GM18511 (cell line): ENCODE data around the gene PLEKHG5.

Experiments used
- ATAC-seq: cut with Tn5 transposase; IDR thresholded peaks from one replicate; pipeline ENCODE4 v1.9.1; 2021; ENCODE audit warnings: mild to moderate bottlenecking, moderate library complexity; ENCODE audit not compliant: unreplicated experiment

Gene PLEKHG5

DNA sequence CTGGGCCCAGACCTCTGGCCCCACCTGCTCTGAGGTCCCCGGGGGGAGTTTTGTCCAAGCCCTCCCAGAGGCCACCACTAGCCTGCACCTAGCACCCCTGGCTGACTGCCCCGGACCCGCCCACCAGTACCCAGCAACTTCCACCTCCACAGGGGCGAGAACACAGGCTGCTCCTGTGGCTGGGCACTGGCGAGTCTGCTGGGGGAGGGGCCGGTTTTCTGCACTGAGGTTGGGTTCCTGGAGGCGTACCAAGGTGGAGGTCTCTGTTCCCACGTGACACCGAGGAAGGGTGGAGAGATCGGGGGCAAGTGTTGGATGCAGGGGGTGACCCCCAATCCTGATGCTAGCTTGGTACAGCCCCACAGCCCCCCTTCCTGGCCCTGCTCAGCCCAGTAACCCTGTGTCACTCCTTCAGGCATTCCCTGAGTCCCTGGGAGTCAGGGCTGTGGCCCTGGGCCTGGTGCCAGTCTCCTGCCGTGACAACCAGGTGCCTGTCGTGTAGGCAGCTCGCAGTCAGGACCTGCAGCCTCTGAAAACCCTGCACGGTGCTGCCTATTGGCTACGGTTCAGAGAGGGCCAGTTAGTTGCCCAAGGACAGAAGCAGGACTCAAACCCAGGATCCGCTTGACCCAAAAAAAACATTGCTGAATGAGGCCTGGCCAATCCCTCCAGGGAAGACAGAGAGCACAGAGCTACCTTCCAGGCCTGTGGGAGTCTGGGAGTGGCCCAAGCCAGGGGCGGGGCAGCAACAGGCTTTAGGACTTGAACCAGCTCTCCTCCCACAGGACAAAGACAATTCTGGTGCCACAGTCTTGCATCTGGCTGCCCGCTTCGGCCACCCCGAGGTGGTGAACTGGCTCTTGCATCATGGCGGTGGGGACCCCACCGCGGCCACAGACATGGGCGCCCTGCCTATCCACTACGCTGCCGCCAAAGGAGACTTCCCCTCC, 63.8 kb downstream of the PLEKHG5 start:
- ATAC-seq = no peak

DNA sequence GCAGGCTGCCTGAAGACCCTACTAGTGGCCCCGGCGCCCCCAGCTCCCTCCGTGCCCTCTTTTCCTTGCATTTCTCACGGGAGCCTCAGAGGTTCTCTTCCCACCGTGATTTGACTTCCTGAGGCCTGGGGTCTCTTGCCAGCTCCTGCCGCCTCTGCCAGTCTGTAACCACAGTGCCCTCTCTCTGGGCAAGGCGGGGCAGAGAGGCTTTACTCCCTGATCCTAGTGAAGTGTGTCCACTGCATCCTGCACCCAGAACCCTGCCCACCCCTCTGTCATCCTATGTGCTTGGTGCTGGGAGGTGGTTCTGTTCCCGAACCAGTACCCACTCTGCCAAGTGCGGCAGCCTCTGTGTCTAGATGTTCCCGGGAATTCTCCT, 64.5 kb downstream of the PLEKHG5 start:
- no peak for ATAC-seq

DNA sequence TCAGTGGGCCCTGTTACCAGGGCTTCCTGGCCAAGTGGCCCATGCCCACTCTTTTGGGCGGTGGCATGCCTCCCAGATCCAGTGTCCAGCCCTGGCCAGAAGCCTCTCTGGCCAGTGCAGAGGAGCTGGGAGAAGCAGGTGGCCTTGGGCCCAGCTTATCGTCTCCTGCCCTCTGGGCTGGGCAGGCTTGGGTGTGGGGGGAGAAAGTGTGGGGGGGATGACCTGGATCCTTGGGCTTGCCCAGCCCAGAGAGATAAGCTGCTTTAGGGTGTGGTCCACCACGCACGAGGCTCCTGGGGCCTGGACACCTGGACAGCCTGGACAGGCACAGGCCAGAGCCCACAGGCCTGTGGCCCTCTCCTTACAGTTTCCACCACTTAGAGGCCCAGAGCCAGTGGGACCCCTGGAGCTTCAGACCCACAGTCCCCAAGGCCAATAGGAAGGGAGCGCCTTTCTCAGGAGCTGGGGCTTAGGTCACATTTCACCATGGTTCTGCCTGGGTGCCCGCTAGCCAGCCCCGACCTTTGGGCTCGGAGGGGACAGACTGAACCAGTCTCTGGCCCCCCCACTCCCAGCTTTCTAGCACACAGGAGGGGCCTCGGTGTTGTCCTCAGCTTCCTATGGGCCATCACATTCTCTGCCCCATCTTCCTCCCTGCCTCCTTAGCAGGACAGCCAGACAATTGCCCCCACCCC, 65.0 kb downstream of the PLEKHG5 start:
- no peak for ATAC-seq

DNA sequence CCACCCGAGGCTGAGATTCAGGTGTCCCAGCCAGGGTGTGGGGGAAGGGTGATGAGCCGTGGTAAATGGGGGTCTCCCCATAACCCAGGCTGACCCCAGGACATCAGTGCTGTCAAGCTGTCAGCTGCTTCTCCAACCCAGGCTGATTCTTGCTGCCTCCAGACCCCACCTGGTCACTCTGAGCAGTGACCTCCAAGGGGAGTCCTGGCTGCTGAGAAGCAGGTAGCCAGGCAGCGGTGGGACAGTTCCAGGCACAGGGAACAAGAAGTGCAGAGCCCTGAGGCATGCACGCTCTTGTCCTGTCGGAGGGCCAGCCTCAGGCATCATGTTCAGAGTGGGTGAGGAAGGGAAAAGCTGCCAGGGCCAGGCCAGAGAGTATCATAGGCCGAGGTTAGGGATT, 65.8 kb downstream of the PLEKHG5 start:
- ATAC-seq = no peak

DNA sequence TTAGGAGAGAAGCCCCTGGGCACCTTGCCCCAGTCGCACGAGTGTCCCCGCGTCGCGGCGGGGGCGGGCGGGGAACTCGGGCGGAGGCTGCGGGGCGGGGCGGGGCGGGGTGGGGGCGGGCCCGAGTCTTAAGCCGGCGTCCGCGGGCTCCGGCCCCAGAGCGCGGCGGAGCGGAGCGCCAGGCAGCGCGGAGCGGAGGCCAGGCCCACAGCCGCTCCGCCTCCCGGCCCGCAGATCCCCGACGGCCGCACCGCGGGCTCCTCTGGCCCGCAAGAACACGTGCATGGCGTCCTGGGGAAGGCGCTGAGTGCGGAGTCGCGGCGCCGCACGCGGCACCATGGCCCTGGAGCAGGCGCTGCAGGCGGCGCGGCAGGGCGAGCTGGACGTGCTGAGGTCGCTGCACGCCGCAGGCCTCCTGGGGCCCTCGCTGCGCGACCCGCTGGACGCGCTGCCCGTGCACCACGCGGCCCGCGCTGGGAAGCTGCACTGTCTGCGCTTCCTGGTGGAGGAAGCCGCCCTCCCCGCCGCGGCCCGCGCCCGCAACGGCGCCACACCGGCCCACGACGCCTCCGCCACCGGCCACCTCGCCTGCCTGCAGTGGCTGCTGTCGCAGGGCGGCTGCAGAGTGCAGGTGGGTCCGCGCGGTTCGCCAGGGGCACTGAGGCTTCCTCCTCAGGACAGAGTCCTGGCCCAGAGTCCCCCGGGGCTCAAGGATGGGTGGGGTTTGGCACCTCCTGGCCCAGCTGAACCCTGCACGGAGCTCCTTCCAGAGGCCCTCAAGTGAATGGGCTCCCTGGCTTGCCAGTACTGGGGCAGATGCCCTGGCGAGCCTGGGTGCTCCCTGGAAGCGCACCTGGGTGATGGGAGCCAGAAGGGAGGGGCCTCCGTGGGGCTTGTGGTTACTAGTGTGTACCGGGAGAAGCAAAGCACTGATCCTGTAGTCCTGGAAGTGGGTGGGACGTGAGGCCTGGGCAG, 66.6 kb downstream of the PLEKHG5 start, which contains the start of gene ESPN:
TSS of gene ESPN (plus strand) at position 158 of the 975 bp plus-strand sequence. CDS start at position 338, 180 bp downstream.
- ATAC-seq = no peak

DNA sequence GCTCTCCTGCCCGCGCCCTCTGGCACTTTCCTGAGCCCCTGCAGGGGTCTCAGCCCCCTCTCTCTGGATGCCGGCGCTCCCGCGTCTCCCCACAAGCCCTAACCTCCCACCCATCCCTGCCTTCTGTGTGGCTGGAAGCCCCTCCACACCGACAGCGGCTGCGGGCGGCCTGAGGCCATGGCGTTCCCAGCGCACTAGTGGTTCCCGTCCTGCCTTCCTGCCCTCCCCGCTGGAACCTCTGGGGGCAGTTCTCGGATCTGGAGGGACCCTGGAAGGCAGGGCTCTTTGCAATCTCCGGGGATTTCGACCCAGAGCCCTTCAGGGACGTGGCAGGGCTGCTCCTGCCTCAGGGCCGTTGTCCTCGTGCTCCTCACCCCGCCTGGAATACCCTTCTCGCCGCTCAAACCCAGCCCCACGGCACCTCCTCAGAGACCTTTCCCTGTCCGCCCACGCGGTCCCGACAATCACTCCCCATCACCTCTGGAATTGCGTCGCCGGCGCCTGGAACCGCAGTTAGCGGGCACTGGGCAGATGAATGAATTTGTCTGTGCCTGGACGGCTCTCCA, 67.4 kb downstream of the PLEKHG5 start:
- ATAC-seq = no peak

DNA sequence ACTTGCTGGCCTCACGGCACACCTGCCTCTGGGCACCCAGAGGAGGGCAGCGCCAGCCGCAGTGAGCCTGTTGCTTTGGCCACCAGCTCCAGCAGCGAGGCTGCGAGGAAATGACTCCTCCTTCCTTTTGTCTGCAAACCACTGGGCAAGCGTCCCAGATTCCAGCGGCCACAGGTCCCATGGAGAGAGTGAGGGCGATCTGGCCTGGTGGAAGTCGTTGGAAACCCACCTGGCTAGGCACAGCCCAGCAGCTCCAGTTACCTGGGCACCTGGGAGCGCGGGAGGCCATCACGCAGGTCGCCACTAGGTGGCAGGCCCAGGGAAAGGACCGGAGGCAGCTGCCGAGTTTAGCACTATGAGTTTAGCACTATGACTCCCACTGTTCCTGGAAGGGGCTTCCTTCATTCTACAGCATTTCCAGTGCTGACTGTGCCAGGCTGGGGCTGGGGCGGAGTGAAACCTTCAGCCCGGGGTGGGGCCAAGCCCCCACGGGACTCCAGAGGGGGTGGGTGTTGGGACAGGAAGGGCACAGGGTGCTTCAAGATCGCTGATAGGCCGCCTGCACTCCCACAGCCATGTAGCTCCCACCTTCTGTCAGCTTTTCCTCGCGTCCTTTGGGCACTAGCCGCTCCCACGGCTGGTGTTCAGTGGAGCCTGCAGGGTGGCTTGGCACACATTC, 68.0 kb downstream of the PLEKHG5 start:
- no peak for ATAC-seq

DNA sequence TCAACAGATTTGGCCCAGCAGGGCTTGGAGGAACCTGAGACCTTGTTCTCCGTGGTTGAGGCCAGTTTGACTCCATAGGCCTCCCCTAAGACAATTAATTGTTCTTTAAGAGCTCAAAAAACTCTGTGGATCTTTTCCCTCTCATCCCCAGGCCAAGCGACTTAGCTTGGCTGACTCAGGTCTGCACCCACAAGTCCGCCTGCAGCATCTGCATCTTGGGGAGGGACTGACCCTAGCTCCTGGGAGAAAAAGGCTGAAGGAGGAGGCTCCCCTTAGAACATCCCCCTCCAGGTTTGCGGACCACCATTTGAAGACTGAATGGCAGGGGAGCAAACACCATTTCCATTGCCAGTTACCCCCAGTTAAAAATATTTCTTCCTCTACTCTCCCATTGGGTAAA, 70.2 kb downstream of the PLEKHG5 start:
- ATAC-seq = no peak

DNA sequence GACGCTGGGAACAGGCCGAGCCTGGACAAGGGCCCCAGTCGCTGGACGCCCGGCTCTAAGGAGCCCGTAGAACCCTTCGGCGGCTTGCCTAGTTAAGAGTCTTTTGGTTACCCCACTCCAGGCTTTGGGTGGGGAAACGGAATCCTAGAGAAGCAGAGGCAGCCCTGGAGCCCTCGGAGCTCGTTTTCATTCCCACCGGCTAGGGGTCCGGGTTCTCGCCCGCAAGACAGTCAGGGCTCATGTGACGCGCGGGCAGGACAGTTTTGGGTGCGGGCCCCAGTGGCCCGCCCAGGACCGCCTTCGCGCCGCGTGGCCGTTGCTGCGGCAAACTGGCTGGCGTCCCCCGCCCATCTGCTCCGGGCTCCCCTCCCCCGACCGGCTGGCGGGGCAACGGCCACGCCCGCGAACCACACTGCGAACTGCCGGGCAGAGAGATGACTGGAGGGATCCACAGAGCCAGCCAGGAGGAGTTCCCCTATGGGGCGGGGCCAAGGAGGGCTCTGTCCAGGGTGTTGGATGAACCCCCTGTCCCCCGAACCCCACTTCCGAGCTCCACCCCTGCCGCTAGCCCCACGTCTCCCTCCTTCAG, 70.9 kb downstream of the PLEKHG5 start:
- no peak for ATAC-seq

DNA sequence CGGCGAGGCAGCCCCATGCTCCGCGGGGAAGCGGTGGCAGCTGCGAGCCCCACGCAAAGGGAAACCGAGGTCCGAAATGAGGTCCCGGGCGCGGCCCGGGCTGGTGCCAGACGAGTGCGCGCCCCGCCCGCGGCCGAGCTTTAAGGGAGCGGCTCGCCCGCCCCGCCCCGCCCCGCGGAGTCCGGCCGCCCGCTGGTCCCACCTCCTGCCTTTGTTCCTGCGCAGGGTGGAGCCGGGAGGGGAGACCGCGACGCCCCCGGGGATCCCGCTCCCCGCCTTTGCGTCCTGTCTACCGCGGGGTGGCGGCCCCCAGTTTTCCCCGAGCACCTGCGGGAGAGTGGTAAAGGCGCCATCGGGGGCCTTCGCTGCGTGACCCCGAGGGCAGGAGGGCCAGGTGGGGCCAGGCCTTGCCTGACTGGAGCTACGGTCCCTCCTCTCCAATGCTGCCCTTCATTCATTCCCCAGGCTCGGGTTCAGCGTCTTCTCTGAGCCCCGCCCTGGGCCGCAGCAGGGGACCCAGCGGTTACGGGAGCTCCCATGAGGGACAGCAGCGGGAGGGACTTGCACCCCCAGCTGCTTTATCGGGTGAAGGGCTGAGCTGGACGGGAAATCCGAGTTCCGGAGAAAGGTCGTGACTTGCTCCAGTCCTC, 71.5 kb downstream of the PLEKHG5 start, which contains the start of gene HES2:
TSS of gene HES2 (minus strand) at position 116 of the 650 bp plus-strand sequence. CDS start at position 17, 99 bp downstream.
- no peak for ATAC-seq

DNA sequence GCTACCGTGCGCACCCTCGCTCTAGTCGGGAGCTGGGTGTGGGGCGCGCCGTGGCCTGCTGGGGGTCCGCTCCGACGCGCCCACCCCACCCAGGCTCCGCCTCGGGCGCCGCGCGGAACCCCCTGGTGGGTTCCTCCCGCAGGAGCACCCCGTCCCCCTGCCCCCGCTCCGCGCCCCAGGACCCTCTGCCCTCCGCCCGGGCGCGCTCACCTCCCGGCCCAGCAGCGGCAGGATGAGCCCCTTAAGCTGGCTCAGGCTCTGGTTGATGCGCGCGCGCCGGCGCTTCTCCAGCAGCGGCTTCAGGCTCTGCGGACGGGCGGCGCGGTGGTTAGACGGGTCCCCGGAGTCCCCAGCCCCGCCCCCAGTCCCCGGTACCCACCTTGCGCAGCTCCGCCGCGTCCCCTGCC, 72.1 kb downstream of the PLEKHG5 start:
- no peak for ATAC-seq

DNA sequence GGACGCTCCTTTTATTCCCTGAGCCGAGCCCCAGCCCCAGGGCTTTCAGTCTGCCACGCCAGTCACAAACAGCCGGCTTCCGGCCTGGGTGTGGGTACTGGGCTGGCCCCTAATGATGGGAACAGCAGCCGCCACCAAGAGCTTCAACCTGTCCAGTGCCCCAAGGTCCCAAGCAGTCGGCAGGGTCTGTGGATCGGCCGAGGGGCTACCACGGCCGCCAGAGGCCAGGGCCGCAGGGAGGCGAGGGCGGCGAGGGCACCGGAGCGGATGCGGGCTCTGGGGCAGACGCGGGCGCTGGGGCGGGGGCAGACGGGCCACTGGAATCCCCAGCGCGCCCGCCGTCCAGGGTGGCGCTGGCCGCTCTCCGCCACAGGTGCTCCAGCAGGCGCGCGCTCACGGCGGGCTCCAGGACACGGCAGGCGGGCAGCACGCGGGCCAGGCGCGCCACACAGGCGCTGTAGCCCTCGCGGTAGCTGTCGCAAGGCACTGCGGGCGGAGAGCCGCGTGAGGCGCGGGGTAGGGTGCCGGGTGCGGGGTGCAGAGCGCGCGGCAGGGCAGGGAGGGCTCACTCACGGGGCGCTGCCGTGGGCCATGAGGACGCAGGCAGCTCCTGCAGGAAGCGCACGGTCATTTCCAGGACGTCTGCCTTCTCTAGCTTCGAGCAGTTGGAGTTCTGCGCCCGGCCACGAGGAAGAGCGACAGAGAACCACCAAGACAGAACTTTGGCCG, 72.6 kb downstream of the PLEKHG5 start:
- no peak for ATAC-seq

DNA sequence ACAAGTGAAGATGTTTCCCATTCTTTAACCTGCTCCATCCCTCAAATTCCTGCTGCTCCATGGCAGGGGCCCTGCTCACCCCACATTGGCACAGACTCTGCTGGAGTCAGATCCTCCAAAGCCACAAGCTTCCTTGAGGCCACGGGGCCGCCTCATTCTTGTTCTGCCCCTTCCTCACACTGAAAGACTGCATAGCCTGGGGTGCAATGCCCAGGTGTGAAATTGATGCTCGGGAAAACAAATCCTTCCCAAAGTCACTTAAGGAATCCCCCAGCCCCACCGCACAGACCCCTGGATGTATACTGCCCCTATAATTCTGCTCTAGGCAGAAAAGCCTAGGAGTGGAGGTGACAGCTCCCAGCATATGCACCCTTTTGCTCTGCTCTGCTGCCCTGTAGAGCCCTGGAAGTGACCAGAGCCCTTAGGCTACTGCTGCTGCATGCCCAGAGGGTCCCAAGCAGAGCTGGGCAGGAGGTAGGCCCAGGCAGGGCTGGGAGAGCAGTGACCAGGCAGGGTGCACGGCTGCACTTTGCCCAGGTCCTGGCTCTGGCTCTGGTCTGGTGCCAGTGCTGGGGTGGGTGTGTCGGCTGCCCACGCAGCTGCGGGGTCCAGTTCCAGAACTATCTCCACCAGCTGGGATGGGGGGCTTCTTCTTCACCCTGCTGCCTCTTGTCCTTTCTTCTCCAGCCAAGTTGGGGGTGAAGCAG, 73.4 kb downstream of the PLEKHG5 start:
- no peak for ATAC-seq
